Ovary (tissue), 9 donors: ENCODE data around the gene BRS3. TPM values are rescaled to one million over a fixed set of nuclear protein-coding genes. Genes with fewer than 3 reads are reported as not detected.
A peak's percentile ranks its signal among the peaks of the same experiment; 100 is the strongest.

Experiments used
- DNase-seq, 5 donors: peaks; one replicate each; pipeline ENCODE4 v3.0.0-alpha.2; 2019 to 2020
- H3K27ac ChIP-seq, 2 donors: fragments of 200-600 bp; one replicate each; pipeline versions ENCODE4 v1.5.1 to v1.8.0; 2019 to 2022
- H3K27me3 ChIP-seq: fragments of 200-600 bp; one replicate; pipeline ENCODE4 v1.8.0; 2022
- H3K36me3 ChIP-seq: fragments of 200-600 bp; sonication (generic); one replicate; pipeline ENCODE4 v1.5.1; 2019
- H3K4me1 ChIP-seq: one replicate; pipeline ENCODE4 v1.8.1; 2013; ENCODE audit warnings: mild to moderate bottlenecking, moderate library complexity; ENCODE audit not compliant: insufficient read depth
- H3K4me3 ChIP-seq: fragments of 200-600 bp; sonication (generic); one replicate; pipeline ENCODE4 v1.5.1; 2017
- H3K9me3 ChIP-seq, 2 donors: fragments of 200-600 bp in 1 of 2; sonication (generic) in 1 of 2; one replicate each; pipeline versions ENCODE4 v1.5.1 to v1.8.1; 2013 to 2019; ENCODE audit warnings: mild to moderate bottlenecking in 1 of 2, moderate library complexity in 1 of 2
- CTCF ChIP-seq, 3 donors: fragments of 450-650 bp in 2 of 3; fragments of 200-600 bp in 1 of 3; IDR thresholded peaks; one replicate each; pipeline versions ENCODE4 v1.5.1 to v1.8.0; 2016 to 2022; ENCODE audit warnings: antibody characterized with exemption in 3 of 3, mild to moderate bottlenecking in 1 of 3
- EP300 ChIP-seq: sonication (generic); formaldehyde crosslinking; IDR thresholded peaks from one replicate; pipeline ENCODE4 v1.6.1; 2017; ENCODE audit warnings: antibody characterized with exemption
- POLR2A ChIP-seq: fragments of 450-650 bp; IDR thresholded peaks from one replicate; pipeline ENCODE4 v1.6.1; 2017; ENCODE audit warnings: antibody characterized with exemption, mild to moderate bottlenecking, moderate library complexity
- WGBS, 3 donors: extraction: QIAGEN DNeasy Blood & Tissue Kit in 1 of 3; methylation state at CpG; one replicate each; pipeline versions ENCODE4 v1.1.5 to v1.1.7; 2013 to 2017; 5-methylcytosine and 5-hydroxymethylcytosine counted together
- intact Hi-C, 4 donors: fragments of 100-400 bp; cut with DNase I; formaldehyde crosslinking; loops; one replicate each; pipeline versions ENCODE4 v1.11.0 to v1.15.1; 2022 to 2023
- polyA plus RNA-seq, 2 donors: library from polyadenylated mRNA; stranded (reverse); fragments of 200-250 nt in 1 of 2; fragments of 350-450 nt in 1 of 2; fragmentation: Illumina TruSeq in 1 of 2; extraction: RNeasy Lipid Tissue Mini Kit (QIAGEN cat#74804) in 1 of 2; gene quantifications; one replicate each; pipeline ENCODE4 v1.2.3, GENCODE V29; 2013 to 2014
- total RNA-seq, 7 donors: library from RNA; depleted of rRNA in 2 of 7; stranded (reverse); fragments of >200 nt in 2 of 7; fragmentation: NEBNext Ultra II Directional in 3 of 7; extraction: Animal tissue kit (Norgen Biotek cat#: 25700) in 3 of 7; gene quantifications; one replicate each; pipeline versions ENCODE4 v1.1.0 to v1.2.4, GENCODE V29; 2016 to 2023
- donor health status: DM: no; HTN: no; CAD: no; lungs with moderate emphysema.
- donor health status: DM: no; HTN: no; CAD: no.
- donor health status: Bipolar disorder and iron deficiency.
- donor health status: DM: yes; HTN: yes; CAD: no.
- donor health status: DM: no; HTN: no; CAD: no.
- donor health status: DM: yes; HTN: yes; CAD: no.

Gene BRS3
- total and polyA plus RNA-seq, 9 donors = 0.21 to 2.8 (median 0.98) TPM

- Histone ChIP-seq H3K9me3 (no peaks in the 10 kb centered on the region), H3K36me3 (no peaks in the 10 kb centered on the region), H3K4me1 (no peaks in the 10 kb centered on the region), H3K4me3 (peak within 1 kb of the TSS; percentile 61), H3K27me3 (no peaks in the 10 kb centered on the region), H3K27ac (peak within 1 kb of the TSS; percentile 82 to 95)
- TF ChIP-seq CTCF (IDR thresholded peaks at IDR 0.05) (no peak), POLR2A (no peak), EP300 (no peak)
- no peak for DNase-seq
- WGBS, 3 donors = 40 to 48% (median 42%) methylated on average over 34 to 35 of the region's 35 CpGs
- intact Hi-C loops = loop anchor here in 1 of 4 donors (10.0 kb wide), 1 partner anchor 463 kb away; no protein-coding TSS in a partner anchor
Observed at GRCh38 chrX:136497556-136498052, 9.9 kb downstream of the BRS3 start, which contains the start of gene HTATSF1. TSS of gene HTATSF1 (plus strand) at chrX:136497592. CDS start at chrX:136497685, 93 bp downstream.

GRCh38 chrX:136519069-136519468 lies 31.3 kb downstream of the BRS3 start:
- DNase-seq = no peak
- H3K27me3 ChIP-seq = no peaks in the 10 kb centered on the region
- no peaks in the 10 kb centered on the region for H3K4me1 ChIP-seq
- intact Hi-C loops = no loop called here
- H3K9me3 ChIP-seq = no peaks in the 10 kb centered on the region
- H3K36me3 ChIP-seq = no peaks in the 10 kb centered on the region
- no peak overlapping the region for H3K27ac ChIP-seq
- TF ChIP-seq CTCF (IDR thresholded peaks at IDR 0.05) (no peak), POLR2A (no peak), EP300 (no peak)
- 60 to 73% (median 69%) methylated on average over 5 of the region's 5 CpGs for WGBS, 3 donors
- no peak overlapping the region for H3K4me3 ChIP-seq

- no peaks in the 10 kb centered on the region for H3K4me1 ChIP-seq
- no peak for TF ChIP-seq CTCF (IDR thresholded peaks at IDR 0.05)
- no peak for TF ChIP-seq POLR2A
- no peak for TF ChIP-seq EP300
- H3K36me3 ChIP-seq = no peaks in the 10 kb centered on the region
- no peaks in the 10 kb centered on the region for H3K9me3 ChIP-seq
- intact Hi-C loops = no loop called here
- no peak for DNase-seq
- no peak overlapping the region for H3K4me3 ChIP-seq
- no peak overlapping the region for H3K27ac ChIP-seq
- H3K27me3 ChIP-seq = no peaks in the 10 kb centered on the region
Observed at GRCh38 chrX:136523770-136524169, 36.0 kb downstream of the BRS3 start.

GRCh38 chrX:136525738-136526606 lies 38.2 kb downstream of the BRS3 start:
- Histone ChIP-seq H3K9me3 (no peaks in the 10 kb centered on the region), H3K27me3 (no peaks in the 10 kb centered on the region), H3K27ac (peak overlapping the region in 1 of 2 donors; percentile 50), H3K4me3 (no peak overlapping the region), H3K36me3 (no peaks in the 10 kb centered on the region), H3K4me1 (no peaks in the 10 kb centered on the region)
- intact Hi-C loops = no loop called here
- peak; percentile 77 to 88 (median 81) for DNase-seq
- 8 to 12% (median 9%) methylated on average over 2 of the region's 2 CpGs for WGBS, 3 donors
- TF ChIP-seq CTCF (IDR thresholded peaks at IDR 0.05) = no peak
